Measurements from ENCODE around the gene SYT13.

Gene SYT13

GRCh38 chr11:45285930-45286632 is at the start of gene SYT13:
Gene SYT13 (minus strand): TSS chr11:45286341. CDS start chr11:45286207, 134 bp downstream.
- peak; percentile 60 for DNase-seq

- DNase-seq = no peak
Observed at GRCh38 chr11:45335434-45335833, 49.3 kb upstream of the SYT13 start.

- DNase-seq = no peak
Observed at GRCh38 chr11:45334836-45335235, 48.7 kb upstream of the SYT13 start.

- no peak for DNase-seq
Observed at GRCh38 chr11:45334410-45334809, 48.3 kb upstream of the SYT13 start.

- no peak for DNase-seq
Observed at GRCh38 chr11:45333001-45333971, 47.1 kb upstream of the SYT13 start.

GRCh38 chr11:45332276-45332934 is 46.3 kb upstream of the SYT13 start:
- peak; percentile 42 for DNase-seq

- no peak for DNase-seq
Observed at GRCh38 chr11:45331839-45332238, 45.7 kb upstream of the SYT13 start.

GRCh38 chr11:45328726-45329125 is 42.6 kb upstream of the SYT13 start:
- DNase-seq = no peak

- no peak for DNase-seq
Observed at GRCh38 chr11:45324459-45324858, 38.3 kb upstream of the SYT13 start.

- no peak for DNase-seq
Observed at GRCh38 chr11:45323601-45324249, 37.6 kb upstream of the SYT13 start.

GRCh38 chr11:45322891-45323600 is 36.9 kb upstream of the SYT13 start:
- no peak for DNase-seq

GRCh38 chr11:45322111-45322705 is 36.1 kb upstream of the SYT13 start:
- no peak for DNase-seq

GRCh38 chr11:45321669-45322068 is 35.5 kb upstream of the SYT13 start:
- DNase-seq = no peak

GRCh38 chr11:45321031-45321595 is 35.0 kb upstream of the SYT13 start:
- no peak for DNase-seq

GRCh38 chr11:45320371-45320770 is 34.2 kb upstream of the SYT13 start:
- DNase-seq = no peak

- DNase-seq = no peak
Observed at GRCh38 chr11:45319077-45319476, 32.9 kb upstream of the SYT13 start.

- DNase-seq = no peak
Observed at GRCh38 chr11:45318516-45318915, 32.4 kb upstream of the SYT13 start.

GRCh38 chr11:45316258-45316657 is 30.1 kb upstream of the SYT13 start:
- DNase-seq = no peak

- no peak for DNase-seq
Observed at GRCh38 chr11:45314900-45315299, 28.8 kb upstream of the SYT13 start.

- DNase-seq = peak; percentile 17
Observed at GRCh38 chr11:45313171-45313865, 27.2 kb upstream of the SYT13 start.

Data from NCI-H1092 (cell line).